ENCODE data around the gene SLC1A2. TPM values are rescaled to one million over a fixed set of nuclear protein-coding genes. Genes with fewer than 3 reads are reported as not detected.
"Not testable (repeated sequence)": the region's sequence is repeated elsewhere in the genome, so short reads cannot be mapped to it uniquely, and the experiment has no call there.

SLC1A2 gene
- polyA plus RNA-seq, 3 donors = 0.22 to 13.1 (median 0.37) TPM

- WGBS, 3 donors = 76 to 91% (median 84%) methylated on average over 5 of the region's 5 CpGs
- no peak overlapping the region for H3K27ac ChIP-seq (ENCODE audit: low read depth, low read length)
Observed at GRCh38 chr11:35231076-35231860, 188.1 kb downstream of the SLC1A2 start.

- 94 to 100% (median 96%) methylated on average over 1 of the region's 1 CpG for WGBS, 3 donors
- H3K27ac ChIP-seq (ENCODE audit: low read depth, low read length) = no peak overlapping the region
Observed at GRCh38 chr11:35230388-35230787, 189.0 kb downstream of the SLC1A2 start.

- no peak overlapping the region for H3K27ac ChIP-seq (ENCODE audit: low read depth, low read length)
- WGBS, 3 donors = 59 to 93% (median 71%) methylated on average over 3 of the region's 3 CpGs
Observed at GRCh38 chr11:35228328-35228725, 191.0 kb downstream of the SLC1A2 start.

DNA sequence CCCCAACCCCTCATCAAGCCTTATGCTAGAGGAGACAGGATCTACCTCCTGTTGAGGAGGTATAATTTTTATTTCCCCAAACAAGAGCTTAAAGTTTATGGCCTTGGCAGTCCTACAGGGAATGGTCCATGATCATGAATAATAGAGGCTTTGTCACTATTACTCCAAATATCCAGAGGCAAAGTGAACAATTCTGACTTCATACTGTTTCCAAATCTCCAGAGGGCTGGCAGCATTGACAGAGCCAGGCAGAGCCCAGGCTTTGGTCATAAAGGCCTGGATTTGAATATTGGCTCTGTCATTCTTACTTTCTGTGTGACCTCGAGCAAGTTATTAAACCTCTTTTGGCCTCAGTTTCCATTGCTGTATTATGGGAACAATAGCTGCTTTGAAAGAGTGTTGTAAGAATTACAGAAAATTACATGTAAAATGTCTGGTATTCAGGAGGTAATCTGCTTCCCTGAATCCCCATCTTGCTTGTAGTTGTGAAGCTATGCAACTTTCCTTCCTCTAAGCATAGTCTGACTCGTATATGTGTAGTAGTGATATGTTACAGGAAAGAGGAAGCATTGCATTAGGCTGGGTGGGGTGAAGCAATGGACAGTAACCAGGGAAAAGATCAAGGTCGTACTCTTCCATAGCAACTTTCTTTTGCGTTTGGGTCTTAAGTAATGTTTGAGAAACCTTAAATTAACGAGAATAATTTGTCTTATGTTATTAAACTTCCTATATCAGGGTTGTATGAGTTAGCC lies 191.6 kb downstream of the SLC1A2 start:
- 44 to 84% (median 50%) methylated on average over 5 of the region's 5 CpGs for WGBS, 3 donors
- no peak overlapping the region for H3K27ac ChIP-seq (ENCODE audit: low read depth, low read length)

DNA sequence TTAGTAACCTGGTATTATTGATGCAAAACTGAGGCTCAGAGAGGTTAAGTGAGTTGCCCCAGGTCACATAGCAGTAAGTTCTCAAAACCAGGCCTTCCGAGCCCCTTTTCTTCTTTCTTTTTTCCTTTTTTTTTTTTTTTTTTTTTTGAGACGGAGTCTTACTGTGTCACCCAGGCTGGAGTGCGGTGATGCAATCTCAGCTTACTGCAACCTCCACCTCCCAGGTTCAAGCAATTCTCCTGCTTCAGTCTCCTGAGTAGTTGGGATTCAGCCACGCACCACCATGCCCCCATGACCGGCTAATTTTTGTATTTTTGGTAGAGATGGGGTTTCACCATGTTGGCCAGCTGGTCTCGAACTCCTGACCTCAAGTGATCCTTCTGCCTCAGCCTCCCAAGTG lies 192.6 kb downstream of the SLC1A2 start:
- WGBS, 3 donors = 75 to 97% (median 87%) methylated on average over 5 to 6 of the region's 6 CpGs
- not testable (repeated sequence) for H3K27ac ChIP-seq (ENCODE audit: low read depth, low read length)

DNA sequence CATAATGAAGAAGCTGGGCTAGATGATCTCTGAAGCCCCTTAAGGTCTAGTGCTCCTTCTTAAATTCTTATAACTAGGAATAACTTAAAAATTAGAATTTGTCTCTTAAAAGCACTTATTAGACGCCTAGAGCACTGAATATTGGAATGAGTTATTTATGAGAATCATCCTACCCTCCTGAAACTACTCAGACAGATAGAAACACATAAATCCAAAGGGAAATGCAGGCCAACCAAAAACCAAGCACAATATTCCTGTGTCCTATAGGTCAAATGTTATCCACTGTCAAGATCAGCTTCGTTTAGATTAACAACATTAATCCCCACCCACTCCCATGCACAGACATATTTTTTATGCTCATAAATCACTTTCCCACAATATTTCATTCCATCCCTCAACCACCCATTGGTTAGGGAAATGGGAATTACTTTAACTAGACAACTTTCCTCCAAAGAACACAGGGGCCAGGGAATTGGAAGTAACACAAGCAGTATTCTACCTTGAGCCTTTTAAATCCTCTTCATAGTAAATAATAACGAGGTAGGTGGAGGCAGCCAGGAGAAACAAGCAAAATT lies 193.3 kb downstream of the SLC1A2 start:
- H3K27ac ChIP-seq (ENCODE audit: low read depth, low read length) = no peak overlapping the region
- 69 to 78% (median 76%) methylated on average over 3 of the region's 3 CpGs for WGBS, 3 donors

DNA sequence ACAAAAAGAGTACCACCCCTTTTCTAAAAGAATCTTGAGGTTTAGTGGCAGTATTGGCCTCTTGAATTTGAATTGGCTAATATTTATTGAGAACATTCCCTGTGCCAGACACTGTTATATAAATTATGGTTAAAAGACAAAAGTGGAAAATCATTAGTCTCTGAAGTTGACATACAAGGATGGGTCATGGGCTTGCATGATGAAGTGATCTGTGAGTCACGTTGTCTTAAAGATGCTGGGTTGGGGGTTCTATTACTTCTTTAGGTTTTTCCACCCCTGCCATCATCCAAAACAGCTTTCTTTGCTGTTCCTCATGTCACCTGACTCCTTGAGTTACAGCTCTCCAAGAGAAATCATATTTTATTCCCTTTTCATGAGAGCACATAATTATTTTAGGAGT lies 195.4 kb downstream of the SLC1A2 start:
- H3K27ac ChIP-seq (ENCODE audit: low read depth, low read length) = no peak overlapping the region
- WGBS, 3 donors = 86 to 100% (median 93%) methylated on average over 1 of the region's 1 CpG

DNA sequence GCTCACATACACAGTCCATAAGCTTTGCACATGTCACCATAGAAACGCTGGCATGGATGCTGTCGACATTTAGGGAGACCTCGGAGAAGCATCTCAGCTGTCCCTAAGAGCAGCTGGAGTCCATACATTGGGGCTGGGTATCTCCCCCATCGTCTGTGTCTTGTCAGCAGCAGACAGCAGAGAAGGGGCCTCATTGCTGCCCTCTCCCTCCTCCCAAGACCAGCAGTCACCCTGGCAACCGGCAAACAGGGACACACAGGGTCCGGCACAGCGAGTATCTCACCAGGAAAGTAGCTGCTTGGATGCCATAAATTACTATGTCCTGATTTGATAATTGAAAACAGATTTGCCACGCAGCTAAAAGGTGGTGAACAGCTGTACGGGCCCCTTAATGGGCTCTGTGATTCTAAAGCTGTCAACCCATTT lies 196.0 kb downstream of the SLC1A2 start:
- WGBS, 3 donors = 48 to 76% (median 59%) methylated on average over 9 of the region's 9 CpGs

DNA sequence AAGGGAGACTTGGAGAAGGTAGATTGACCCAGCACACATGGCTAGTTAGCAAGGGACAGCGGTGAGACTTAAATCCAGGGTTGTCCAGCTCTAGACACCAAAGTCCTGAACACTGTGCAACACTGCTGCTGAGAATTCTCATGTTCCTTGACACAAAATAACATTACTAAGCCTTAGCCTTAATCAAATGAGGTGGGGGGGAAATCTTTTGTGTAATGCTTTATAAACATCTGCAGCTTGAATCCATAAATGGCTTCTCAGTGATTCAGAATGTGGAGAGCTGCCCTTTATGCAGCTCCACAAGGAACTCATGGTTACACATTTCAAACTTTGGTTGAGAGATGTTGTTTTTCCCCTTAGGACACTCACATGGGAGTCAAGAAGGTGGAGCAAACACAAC lies 200.4 kb downstream of the SLC1A2 start:
- no peak overlapping the region for H3K27ac ChIP-seq (ENCODE audit: low read depth, low read length)
- WGBS, 3 donors = 95 to 100% (median 98%) methylated on average over 1 of the region's 1 CpG

More for the DNA sequence above, 196.0 kb downstream of the SLC1A2 start:
- H3K27ac ChIP-seq (ENCODE audit: low read depth, low read length) = no peak overlapping the region

- H3K27ac ChIP-seq (ENCODE audit: low read depth, low read length) = no peak overlapping the region
- 51 to 76% (median 69%) methylated on average over 3 of the region's 3 CpGs for WGBS, 3 donors
Observed at GRCh38 chr11:35216962-35217678, 202.2 kb downstream of the SLC1A2 start.

DNA sequence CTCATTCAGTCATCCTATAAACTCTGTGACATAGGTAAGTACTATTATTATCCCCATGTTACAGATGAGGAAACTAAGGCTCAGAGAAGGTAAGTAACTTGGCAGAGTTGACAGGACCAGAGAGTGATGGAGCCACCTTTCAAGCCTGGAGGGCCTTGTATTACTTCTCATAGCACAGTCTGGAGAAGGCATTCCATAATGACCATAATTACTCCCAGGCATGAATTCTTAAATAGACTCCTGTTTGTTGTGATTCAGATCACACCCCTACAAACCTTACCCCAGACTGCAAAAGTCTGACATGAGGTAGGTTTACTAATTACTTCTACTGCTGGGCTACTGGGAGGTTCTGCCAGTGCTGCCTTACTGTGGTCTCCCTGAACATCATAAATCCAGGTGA lies 203.4 kb downstream of the SLC1A2 start:
- no peak overlapping the region for H3K27ac ChIP-seq (ENCODE audit: low read depth, low read length)

DNA sequence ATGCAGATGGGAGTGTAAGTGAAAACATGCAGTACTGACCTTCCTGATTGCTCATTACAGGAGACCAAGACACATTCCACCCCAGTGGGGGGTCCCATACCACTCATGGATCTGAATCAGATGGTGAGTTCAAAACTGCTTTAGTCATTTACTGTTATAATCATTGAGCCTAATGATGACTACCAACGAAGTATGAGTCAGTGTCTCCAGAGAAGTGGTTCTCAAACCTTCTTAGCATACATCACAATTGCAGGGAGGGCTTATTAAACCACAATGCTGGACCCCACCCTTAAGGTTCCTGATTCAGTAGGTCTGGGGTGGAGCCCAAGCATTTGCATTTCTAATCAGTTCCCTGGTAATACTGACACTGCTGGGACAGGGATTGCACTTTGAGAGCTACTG lies 204.6 kb downstream of the SLC1A2 start:
- no peak overlapping the region for H3K27ac ChIP-seq (ENCODE audit: low read depth, low read length)
- WGBS, 3 donors = 40 to 65% (median 57%) methylated on average over 1 of the region's 1 CpG

DNA sequence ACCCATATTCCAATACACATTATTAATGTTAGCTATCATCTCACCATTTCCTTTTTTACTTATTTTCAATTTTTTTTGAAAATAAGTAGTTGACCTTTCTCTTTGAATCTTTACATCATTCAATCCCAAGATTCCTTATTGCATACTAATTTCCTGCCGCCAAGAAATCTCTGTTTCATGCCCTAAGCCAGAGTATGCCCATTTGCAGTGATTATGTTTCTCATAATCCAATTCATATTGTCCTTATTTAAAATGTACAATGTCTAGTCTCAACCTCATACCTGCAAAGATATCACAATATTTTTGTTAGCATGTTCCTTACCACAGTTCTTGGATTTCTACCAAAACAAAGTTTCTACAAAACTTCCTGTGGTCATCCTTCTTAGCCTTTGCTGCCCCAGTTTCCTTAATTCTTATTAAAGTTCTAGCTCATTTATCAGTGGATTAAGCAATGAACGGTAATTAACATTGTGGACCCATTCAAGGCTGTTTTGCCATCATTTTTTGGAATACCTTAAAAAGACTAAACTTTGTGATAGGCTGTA lies 205.1 kb downstream of the SLC1A2 start:
- H3K27ac ChIP-seq (ENCODE audit: low read depth, low read length) = no peak overlapping the region
- 63 to 86% (median 66%) methylated on average over 2 of the region's 2 CpGs for WGBS, 3 donors

- H3K27ac ChIP-seq (ENCODE audit: low read depth, low read length) = no peak overlapping the region
- WGBS, 3 donors = 53 to 88% (median 59%) methylated on average over 3 of the region's 3 CpGs
Observed at GRCh38 chr11:35211952-35212351, 207.4 kb downstream of the SLC1A2 start.

DNA sequence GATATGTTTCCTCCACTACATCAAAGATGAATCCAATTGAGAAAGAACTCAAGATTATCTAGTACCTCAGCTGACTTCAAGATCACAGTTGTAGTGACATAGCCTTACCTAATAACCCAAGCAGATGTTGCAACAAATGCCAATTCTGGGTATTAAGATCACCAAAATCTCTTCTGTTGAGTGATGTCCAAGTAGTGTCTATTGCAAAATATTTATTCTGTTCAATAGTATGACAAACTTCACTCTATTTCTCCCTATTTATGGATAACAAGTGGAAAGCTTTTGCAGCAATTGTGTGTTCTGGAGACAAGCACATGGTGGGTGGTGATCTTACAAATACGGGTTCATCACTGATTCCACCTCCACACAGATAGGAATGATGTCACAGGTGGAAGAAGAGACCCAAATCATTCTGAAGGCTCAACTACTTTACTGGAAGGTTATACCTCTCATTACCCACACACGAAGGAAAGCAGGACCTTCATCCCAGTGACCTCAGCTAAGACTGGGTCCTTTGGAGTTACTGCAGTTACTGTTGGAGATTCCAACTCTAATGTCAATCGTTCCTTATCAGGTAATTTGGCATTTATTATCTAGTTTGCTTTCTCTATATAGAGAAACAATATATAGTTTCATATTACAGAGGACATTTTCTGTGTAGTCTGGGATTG lies 208.3 kb downstream of the SLC1A2 start:
- WGBS, 3 donors = 61 to 86% (median 71%) methylated on average over 3 of the region's 3 CpGs
- no peak overlapping the region for H3K27ac ChIP-seq (ENCODE audit: low read depth, low read length)

- WGBS, 3 donors = 74 to 82% (median 80%) methylated on average over 4 of the region's 4 CpGs
- no peak overlapping the region for H3K27ac ChIP-seq (ENCODE audit: low read depth, low read length)
Observed at GRCh38 chr11:35208795-35209194, 210.6 kb downstream of the SLC1A2 start.

- 91 to 92% (median 91%) methylated on average over 10 of the region's 10 CpGs for WGBS, 3 donors
Observed at GRCh38 chr11:35207471-35208403, 211.6 kb downstream of the SLC1A2 start.

More at GRCh38 chr11:35207471-35208403, 211.6 kb downstream of the SLC1A2 start:
- H3K27ac ChIP-seq (ENCODE audit: low read depth, low read length) = no peak overlapping the region
